Stimulated activated CD8-positive, alpha-beta memory T cell treated with anti-CD3 and anti-CD28 coated beads, Interleukin-2, amount 100 ng/mL, for 1 hour (primary cell): Measurements from ENCODE around the gene GJC2.

ENCODE experiments used
- DNase-seq, 2 donors: peaks; one replicate each; pipeline ENCODE4 v3.0.0-alpha.2; 2020; ENCODE audit warnings: low read depth in 2 of 2

The GJC2 gene

DNA sequence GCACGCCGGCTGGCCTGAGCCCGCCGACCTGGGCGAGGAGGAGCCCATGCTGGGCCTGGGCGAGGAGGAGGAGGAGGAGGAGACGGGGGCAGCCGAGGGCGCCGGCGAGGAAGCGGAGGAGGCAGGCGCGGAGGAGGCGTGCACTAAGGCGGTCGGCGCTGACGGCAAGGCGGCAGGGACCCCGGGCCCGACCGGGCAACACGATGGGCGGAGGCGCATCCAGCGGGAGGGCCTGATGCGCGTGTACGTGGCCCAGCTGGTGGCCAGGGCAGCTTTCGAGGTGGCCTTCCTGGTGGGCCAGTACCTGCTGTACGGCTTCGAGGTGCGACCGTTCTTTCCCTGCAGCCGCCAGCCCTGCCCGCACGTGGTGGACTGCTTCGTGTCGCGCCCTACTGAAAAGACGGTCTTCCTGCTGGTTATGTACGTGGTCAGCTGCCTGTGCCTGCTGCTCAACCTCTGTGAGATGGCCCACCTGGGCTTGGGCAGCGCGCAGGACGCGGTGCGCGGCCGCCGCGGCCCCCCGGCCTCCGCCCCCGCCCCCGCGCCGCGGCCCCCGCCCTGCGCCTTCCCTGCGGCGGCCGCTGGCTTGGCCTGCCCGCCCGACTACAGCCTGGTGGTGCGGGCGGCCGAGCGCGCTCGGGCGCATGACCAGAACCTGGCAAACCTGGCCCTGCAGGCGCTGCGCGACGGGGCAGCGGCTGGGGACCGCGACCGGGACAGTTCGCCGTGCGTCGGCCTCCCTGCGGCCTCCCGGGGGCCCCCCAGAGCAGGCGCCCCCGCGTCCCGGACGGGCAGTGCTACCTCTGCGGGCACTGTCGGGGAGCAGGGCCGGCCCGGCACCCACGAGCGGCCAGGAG, 8.6 kb downstream of the GJC2 start:
- no peak for DNase-seq

- DNase-seq, result no peak
Measured at GRCh38 chr1:228159008-228159665, 9.4 kb downstream of the GJC2 start.

DNA sequence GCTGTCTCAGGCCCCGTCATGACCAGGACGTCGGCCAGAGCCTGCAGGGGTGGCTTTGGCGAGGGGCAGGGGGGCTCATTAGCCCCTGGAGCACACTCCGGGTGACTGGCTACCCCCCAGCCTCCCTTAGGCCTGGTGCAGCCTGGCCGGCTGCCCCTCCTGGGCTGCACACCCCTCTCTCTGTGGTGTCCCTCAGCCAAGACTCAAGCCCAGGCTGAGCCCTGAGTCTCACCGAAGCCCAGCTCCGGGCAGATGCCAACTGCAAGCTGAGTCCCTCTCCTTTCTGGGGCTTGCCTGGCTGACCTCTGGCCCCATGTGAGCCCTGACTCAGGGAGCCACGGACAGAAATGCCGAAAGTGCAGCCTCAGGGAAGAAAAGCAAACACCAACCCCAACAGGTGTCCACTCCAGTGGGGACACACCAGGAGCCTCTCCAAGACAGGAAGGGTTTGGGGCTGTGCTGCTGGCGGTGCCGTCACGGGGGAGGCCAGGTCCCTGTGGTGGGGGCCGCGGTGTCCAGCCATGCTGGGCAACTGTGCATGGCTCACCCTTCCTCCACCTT, 10.6 kb downstream of the GJC2 start:
- no peak for DNase-seq

- DNase-seq, result no peak
Measured at GRCh38 chr1:228161362-228161761, 11.6 kb downstream of the GJC2 start.

- DNase-seq, result no peak
Measured at GRCh38 chr1:228161866-228162265, 12.1 kb downstream of the GJC2 start.

DNA sequence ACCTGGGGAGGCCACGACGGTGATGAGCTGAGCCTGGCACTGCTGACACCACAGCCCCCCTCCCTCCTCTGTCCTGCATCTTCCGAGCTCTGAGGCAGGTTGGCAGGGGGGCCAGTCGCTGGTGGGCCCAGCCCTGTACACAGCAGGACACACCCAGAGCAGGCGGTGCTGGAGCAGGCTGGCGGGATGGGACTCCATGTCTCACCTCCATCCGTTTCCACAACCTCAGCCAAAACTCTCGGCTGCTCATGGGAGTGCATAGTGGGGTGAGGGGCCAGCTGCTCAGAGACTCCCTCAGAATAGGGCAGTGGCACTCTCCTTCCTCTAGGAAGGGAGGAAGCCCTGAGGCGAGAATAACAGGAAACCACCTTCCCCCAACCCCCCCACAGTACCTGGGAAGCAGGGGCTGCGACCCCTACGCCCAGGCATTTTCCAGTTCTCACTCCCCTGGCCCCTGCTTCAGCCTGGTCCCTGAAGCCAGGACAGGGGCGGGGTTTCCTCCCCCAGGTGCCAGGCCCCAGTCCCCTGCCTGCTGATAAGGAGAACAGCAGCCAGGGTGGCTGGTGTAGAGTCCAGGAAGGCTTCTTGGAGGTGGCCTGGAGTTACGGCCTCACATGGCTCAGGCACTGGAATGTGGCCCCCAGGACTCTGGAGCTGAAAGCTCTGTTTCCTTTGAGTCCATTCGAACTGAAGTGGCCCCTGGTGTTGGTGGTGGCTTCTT, 12.7 kb downstream of the GJC2 start:
- no peak for DNase-seq

DNA sequence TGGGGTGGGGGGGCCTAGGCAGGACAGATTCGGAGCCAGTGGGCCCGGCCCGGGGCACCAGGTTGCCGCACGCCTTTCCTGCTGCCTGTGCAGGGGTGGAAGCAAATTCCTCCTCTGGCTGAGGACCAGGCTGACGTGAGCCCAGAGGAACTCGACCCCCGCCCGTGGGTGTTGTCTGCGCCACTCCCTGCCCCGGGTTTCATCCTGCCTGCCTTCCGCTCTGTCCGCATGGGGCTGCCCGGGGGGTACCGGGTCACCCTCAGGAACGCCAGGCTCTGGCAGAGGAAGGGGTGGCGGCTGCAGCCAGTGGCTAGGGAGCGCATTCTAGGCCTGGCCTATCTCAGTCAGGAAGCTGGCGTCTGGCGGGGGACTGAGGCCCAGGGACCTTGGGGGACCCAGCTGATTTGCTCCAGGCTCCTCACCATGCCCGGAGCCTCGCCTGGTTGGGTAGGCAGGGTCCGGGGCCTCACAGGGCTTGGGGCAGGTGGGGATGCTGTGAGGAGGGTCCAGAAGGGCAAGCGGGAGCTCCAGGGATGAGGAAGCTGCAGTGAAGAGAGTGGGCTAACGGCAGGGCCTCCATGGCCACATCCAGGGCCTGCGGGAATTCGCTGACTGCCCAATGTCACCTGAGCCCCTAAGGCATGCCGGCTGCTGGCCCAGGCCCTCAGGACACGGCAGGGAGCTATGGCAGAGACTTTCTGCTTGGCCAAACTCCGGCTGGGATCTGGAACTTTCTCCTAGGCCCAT, 13.4 kb downstream of the GJC2 start:
- no peak for DNase-seq

DNA sequence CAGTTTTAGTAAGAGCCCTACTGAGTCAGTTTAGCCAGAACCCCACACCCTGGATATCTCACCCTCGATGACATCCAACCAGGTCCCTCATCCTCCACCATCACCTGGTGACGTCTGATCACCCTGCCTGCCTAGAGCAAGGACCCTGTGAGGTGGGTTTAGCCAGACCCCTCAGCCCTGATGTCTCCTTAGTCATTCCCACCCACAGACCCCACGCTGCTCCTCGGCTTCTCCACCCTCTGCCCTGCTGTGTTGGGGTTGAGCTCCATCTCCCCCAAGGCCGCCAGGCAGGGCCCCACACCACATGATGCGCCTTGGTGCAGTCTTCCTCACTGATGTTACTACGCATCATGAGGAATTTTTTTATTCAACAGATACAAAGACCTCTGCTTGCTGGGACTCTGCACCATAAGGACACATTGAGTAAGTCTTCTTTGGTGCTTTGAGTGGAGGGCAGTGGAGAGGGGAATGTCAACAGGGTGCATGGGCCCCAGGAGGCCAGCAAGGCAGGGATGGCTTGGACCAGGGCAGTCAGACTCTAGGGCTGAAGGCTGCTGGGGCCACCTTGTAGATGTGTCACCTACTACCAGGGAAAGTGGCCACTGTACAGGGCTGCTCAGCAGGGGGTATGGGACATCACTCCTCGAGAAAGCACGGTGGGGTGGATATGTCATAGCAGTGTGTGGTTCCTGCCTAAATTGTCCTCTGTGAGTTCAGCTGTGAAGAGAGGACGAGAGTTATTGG, 14.2 kb downstream of the GJC2 start:
- no peak for DNase-seq

- DNase-seq, result no peak
Measured at GRCh38 chr1:228164561-228165371, 15.0 kb downstream of the GJC2 start.

DNA sequence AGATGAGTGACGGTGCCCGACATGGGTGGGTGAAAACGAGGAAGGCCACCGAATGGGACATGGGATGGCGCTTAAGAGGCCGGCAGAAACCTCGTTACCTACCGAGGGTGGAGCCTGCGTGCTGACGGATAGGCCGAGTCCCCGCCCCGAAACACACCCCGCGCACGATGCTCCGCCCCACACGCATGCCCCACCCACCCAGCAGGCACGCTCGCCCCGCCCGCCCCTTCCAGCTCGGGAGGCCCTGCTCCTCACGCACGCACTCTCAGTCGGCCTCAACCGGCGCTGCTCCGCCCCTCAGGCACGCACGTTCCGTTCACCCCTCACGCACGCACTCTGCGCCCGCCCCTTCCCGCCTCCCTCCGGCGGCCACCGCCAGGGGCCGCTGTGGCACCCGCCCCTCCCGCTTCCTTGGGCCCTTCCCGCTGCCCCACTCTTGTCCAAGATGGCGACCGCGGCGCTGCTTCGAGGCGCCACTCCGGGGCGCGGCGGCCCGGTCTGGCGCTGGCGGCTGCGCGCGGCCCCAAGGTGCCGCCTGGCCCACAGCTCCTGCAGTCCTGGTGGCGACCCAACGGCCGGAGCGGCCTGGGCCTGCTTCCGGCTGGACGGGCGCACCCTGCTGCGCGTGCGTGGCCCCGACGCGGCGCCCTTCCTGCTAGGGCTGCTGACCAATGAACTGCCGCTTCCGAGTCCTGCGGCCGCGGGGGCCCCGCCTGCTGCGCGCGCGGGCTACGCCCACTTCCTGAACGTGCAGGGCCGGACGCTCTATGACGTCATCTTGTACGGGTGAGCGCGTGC, 15.8 kb downstream of the GJC2 start, which contains the start of gene IBA57:
IBA57 (plus strand) TSS at position 433 of the 798 bp plus-strand sequence; CDS start at position 446, 13 bp downstream.
- peak; percentile 99 to 100 for DNase-seq

DNA sequence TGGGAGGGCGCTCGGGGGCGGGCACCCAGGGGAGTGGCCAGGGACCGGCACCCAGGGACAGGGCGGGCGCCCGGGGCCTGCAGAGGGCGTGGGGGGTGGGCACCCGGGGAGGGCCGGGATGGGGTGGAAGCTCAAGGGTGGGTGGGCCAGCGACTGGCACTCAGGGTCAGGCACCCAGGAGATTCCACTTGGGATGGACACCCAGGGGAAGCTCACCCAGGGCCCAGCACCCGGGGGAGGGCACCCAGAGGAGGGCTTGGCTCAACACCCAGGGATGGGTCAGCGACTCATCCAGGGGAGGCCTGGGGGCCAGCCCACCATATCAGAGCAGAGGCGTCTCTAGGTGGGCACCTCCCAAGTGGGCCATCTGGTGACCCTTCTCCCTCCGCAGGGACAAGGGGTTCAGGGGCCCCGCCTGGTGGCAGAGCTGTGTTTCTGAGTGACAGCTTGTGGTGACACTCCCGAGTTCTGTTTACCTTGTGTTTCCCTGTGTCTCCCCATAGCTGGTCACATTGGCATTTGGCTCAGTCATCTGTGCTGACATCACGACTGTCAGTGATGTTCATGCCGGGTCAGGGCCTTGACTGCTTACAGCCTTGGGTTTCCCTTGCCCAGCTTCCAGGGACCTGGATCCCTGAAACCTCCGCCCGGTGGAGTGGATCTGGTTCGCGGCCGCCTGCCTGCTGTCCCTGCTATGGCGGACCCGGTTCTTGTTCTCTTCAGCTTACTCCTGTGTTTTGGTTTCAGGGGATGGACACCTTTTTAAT, 16.6 kb downstream of the GJC2 start:
- peak in 1 of 2 donors; percentile 24 for DNase-seq

DNA sequence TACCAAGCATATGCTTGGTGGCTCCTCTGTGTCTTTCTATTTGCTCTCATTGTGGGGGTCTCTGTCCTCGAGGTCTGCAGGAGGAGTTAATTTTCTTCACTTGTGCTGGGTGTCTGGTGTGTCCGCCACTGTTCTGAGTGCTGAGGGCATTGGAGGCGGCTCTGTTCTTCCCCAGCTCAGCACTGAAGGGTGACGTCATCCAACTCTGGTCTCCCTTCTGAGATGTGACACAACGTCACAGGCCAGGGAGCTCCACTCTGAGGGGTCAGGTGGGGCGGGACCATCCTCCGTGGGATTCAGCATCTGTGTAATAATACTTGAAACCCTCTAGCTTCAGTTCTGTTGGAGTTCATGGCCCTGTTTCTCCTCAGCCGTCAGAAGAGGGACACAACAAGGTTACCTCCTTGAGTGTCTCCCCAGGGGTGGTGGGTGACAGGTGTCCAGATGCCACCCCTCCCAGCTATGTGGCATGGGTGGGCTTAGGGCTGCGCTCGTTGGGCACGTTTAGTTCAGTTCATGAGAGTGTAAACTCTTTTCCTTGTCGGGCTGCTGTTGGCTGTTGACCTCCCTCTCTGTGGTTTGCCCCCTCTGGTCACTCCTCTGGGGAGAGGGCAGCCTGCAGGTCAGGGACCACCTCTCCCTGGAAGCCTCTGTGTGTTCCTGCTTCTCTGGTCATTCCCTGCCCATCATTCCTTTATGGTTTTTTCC, 19.0 kb downstream of the GJC2 start:
- no peak for DNase-seq

GRCh38 chr1:228169345-228169744, 19.6 kb downstream of the GJC2 start:
- DNase-seq, result no peak

- DNase-seq, result no peak
Measured at GRCh38 chr1:228170666-228171065, 20.9 kb downstream of the GJC2 start.

DNA sequence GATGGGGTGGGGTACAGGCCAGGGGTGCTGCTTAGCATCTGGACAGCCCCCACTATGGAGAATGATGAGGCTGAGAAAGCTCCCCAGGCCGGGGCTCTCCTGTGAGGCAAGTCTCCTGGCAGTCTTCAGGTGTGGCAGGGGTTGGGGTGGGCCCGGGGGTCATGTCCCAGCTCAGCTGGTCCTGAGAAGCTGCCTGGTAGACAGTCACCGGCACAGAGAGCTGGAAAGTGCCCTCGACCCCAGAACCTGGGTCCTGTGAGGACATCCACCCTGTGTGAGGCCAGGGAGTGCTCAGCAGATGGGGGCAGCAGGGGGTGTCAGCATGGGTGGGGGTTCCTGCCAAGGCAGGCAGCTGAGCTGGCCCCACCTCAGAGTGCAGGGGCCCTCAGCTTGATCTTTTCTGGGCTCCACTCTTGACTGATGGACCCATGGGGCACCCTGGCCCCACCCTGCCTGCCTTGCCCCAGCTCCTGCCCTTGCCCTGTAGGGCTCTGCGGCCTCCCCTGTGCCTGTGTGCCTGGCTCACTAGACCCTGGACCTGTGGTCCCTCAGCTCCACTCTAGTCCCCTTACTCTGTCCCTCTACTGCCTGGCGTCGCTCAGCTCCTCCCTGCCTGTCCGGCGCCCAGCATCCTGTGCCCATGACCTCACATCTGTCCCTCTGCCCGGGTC, 21.6 kb downstream of the GJC2 start:
- DNase-seq, result no peak

DNA sequence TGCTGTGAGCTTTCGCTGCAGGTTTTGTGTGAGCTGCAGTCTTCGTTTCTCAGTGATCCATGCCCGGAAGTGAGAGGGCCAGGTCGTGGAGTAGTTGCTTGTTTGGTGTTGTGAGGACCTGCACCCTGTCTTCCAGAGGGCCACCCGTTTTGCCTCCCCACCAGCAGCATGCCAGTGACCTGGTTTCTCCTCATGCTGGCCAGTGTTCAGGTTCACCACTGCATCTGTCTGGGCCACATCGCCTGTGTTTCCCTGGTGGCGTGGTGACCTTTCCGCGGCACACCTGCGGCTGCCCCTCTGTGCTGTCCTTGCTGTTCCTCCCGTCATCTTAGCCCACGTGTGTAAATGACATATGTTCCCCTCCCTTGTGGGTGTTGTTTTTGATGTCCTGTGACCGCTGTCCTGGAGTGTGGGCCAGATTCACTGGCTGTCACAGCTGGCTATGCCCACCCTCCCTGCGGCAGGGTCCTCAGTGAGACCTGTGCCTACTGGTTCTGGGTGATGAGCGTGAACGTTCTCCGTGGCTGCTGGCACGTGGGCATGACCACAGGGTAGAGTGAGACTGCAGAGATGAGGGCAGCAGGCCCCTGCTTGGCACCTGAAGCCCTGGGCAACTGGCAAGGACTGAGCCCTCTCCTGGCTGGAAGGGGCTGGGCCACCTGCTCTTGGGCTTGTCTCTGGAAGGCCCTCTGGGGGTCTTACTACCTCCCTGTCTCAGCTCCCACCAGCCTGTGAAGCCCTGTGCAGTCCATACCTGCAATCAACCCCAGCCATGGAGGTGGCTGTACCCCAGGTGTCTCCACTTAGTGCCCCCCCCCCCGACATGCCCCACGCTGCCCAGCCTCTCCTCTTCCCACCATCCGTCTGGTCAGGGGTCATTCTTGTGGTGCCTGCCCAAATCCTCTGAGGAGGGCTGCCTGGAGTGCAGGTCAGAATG, 23.1 kb downstream of the GJC2 start:
- DNase-seq, result no peak
